Vagina (tissue), 2 donors: ENCODE measurements around the gene ZNF559. TPM values are rescaled to one million over a fixed set of nuclear protein-coding genes. Genes with fewer than 3 reads are reported as not detected.

Experiments used
- DNase-seq, 2 donors: peaks; one replicate each; pipeline ENCODE4 v3.0.0-alpha.2; 2017; ENCODE audit errors: extremely low spot score in 2 of 2
- H3K27ac ChIP-seq: fragments of 200-600 bp; sonication (generic); one replicate; pipeline ENCODE4 v1.5.1; 2019
- H3K27me3 ChIP-seq: fragments of 200-600 bp; sonication (generic); one replicate; pipeline ENCODE4 v1.5.1; 2019
- H3K36me3 ChIP-seq, 2 donors: fragments of 200-600 bp; sonication (generic); one replicate each; pipeline ENCODE4 v1.5.1; 2017 to 2019
- H3K4me1 ChIP-seq: fragments of 200-600 bp; sonication (generic); one replicate; pipeline ENCODE4 v1.5.1; 2019
- H3K4me3 ChIP-seq, 2 donors: fragments of 200-600 bp; sonication (generic); 1 replicate in 1 of 2; 2 replicates in 1 of 2; pipeline ENCODE4 v1.5.1; 2016 to 2019
- H3K9me3 ChIP-seq: fragments of 200-600 bp; sonication (generic); one replicate; pipeline ENCODE4 v1.5.1; 2019
- POLR2A ChIP-seq, 2 donors: fragments of 450-650 bp; IDR thresholded peaks; one replicate each; pipeline ENCODE4 v1.6.1; 2017; ENCODE audit warnings: antibody characterized with exemption in 2 of 2, mild to moderate bottlenecking in 2 of 2, moderate library complexity in 2 of 2
- POLR2AphosphoS5 ChIP-seq, 2 donors: sonication (generic); formaldehyde crosslinking; IDR thresholded peaks; one replicate each; pipeline ENCODE4 v1.9.0; 2017; ENCODE audit warnings: antibody characterized with exemption in 2 of 2, mild to moderate bottlenecking in 2 of 2, low read depth in 1 of 2; ENCODE audit not compliant: insufficient read depth in 1 of 2
- intact Hi-C: fragments of 100-400 bp; cut with DNase I; formaldehyde crosslinking; loops from one replicate; pipeline ENCODE4 v1.15.1; 2023
- total RNA-seq: library from RNA; depleted of rRNA; stranded (reverse); fragments of >200 nt; gene quantifications from one replicate; pipeline ENCODE4 v1.2.3, GENCODE V29; 2016
- TF ChIP-seq, protein P1 (sequence below), 3 experiments: fragments of 450-650 bp in 2 of 3; fragments of 200-600 bp in 1 of 3; sonication (generic) in 1 of 3; IDR thresholded peaks; one replicate each; pipeline ENCODE4 v1.5.1; 2017 to 2019; ENCODE audit warnings: antibody characterized with exemption in 3 of 3, mild to moderate bottlenecking in 2 of 3, moderate library complexity in 2 of 3

Gene ZNF559
- total RNA-seq, 1 donor from 2014 or later: 23.1 TPM

DNA sequence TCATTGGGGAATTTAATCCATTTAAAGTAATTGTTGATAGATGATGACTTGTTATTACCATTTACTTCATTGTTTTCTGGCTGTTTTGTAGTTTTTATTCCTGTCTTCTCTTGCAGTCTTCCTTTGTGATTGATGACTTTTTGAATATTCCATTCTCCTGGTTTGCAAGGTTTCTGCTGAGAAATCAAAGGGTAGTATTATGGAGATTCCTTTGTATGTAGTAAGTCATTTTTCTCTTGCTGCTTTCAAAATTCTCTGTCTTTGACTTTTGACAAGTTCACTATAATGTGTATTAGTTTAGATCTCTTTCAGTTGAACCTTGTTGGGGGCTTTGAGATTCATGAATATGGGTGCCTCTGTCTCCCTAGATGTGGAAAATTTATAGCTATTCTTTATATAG, 6.0 kb downstream of the ZNF559 start:
- TF ChIP-seq POLR2A (IDR thresholded peaks at IDR 0.05): no peak
- no peak for TF ChIP-seq POLR2AphosphoS5 (IDR thresholded peaks at IDR 0.05; ENCODE audit: insufficient read depth in 1 of 2, low read depth in 1 of 2)
- TF ChIP-seq, protein P1, sequence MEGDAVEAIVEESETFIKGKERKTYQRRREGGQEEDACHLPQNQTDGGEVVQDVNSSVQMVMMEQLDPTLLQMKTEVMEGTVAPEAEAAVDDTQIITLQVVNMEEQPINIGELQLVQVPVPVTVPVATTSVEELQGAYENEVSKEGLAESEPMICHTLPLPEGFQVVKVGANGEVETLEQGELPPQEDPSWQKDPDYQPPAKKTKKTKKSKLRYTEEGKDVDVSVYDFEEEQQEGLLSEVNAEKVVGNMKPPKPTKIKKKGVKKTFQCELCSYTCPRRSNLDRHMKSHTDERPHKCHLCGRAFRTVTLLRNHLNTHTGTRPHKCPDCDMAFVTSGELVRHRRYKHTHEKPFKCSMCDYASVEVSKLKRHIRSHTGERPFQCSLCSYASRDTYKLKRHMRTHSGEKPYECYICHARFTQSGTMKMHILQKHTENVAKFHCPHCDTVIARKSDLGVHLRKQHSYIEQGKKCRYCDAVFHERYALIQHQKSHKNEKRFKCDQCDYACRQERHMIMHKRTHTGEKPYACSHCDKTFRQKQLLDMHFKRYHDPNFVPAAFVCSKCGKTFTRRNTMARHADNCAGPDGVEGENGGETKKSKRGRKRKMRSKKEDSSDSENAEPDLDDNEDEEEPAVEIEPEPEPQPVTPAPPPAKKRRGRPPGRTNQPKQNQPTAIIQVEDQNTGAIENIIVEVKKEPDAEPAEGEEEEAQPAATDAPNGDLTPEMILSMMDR (IDR thresholded peaks at IDR 0.05): no peak
- H3K27me3 ChIP-seq: no peaks in the 10 kb centered on the region
- H3K4me1 ChIP-seq: peaks cover 2% of the 10 kb centered on the region
- H3K36me3 ChIP-seq: peaks cover 0 to 73% of the 10 kb centered on the region in 2 donors
- peaks cover 57% of the 10 kb centered on the region for H3K9me3 ChIP-seq
- H3K4me3 ChIP-seq: no peak overlapping the region
- no peak for DNase-seq
- intact Hi-C loops: no loop called here
- H3K27ac ChIP-seq: no peak overlapping the region

GRCh38 chr19:9342610-9343304, 18.8 kb downstream of the ZNF559 start:
- no peak for DNase-seq
- Histone ChIP-seq H3K36me3 (peaks cover 11 to 88% of the 10 kb centered on the region in 2 donors), H3K9me3 (peaks cover 87% of the 10 kb centered on the region), H3K4me1 (no peaks in the 10 kb centered on the region), H3K4me3 (no peak overlapping the region), H3K27me3 (no peaks in the 10 kb centered on the region), H3K27ac (no peak overlapping the region)
- intact Hi-C loops: no loop called here
- TF ChIP-seq POLR2A (IDR thresholded peaks at IDR 0.05) (no peak), POLR2AphosphoS5 (IDR thresholded peaks at IDR 0.05; ENCODE audit: insufficient read depth in 1 of 2, low read depth in 1 of 2) (no peak)
- TF ChIP-seq, protein P1 (IDR thresholded peaks at IDR 0.05): no peak

DNA sequence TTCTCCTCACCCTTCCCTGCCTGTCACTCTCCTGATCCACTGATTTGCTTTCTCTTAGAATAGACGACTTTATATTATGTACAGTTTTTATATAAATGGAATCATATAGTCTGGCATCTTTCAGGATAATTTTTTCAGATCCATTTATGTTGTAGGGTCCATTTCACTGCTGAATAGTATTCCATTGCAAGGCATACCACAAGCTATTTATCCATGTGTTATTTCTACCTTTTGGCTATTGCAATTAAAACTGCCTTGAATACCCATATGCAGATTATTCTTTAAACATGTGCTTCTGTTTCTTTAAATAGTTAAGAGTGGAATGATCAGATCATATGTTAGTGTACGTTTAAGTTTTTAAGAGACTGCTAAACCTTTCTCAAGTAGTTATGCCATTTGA, 21.0 kb downstream of the ZNF559 start:
- Histone ChIP-seq H3K9me3 (peaks cover 84% of the 10 kb centered on the region), H3K4me1 (no peaks in the 10 kb centered on the region), H3K36me3 (peaks cover 11 to 82% of the 10 kb centered on the region in 2 donors), H3K27ac (no peak overlapping the region), H3K4me3 (no peak overlapping the region), H3K27me3 (no peaks in the 10 kb centered on the region)
- intact Hi-C loops: no loop called here
- TF ChIP-seq, protein P1 (IDR thresholded peaks at IDR 0.05): no peak
- TF ChIP-seq POLR2A (IDR thresholded peaks at IDR 0.05) (no peak), POLR2AphosphoS5 (IDR thresholded peaks at IDR 0.05; ENCODE audit: insufficient read depth in 1 of 2, low read depth in 1 of 2) (no peak)
- DNase-seq: no peak

GRCh38 chr19:9348253-9348652, 24.3 kb downstream of the ZNF559 start:
- DNase-seq: no peak

GRCh38 chr19:9348671-9349070, 24.7 kb downstream of the ZNF559 start:
- H3K9me3 ChIP-seq: peaks cover 72% of the 10 kb centered on the region
- no peaks in the 10 kb centered on the region for H3K4me1 ChIP-seq
- DNase-seq: no peak
- peaks cover 1 to 54% of the 10 kb centered on the region in 2 donors for H3K36me3 ChIP-seq
- intact Hi-C loops: no loop called here
- no peak overlapping the region for H3K4me3 ChIP-seq
- no peak overlapping the region for H3K27ac ChIP-seq
- TF ChIP-seq POLR2A (IDR thresholded peaks at IDR 0.05) (no peak), POLR2AphosphoS5 (IDR thresholded peaks at IDR 0.05; ENCODE audit: insufficient read depth in 1 of 2, low read depth in 1 of 2) (no peak)
- TF ChIP-seq, protein P1 (IDR thresholded peaks at IDR 0.05): no peak
- no peaks in the 10 kb centered on the region for H3K27me3 ChIP-seq

More at GRCh38 chr19:9348253-9348652, 24.3 kb downstream of the ZNF559 start:
- no peak overlapping the region for H3K4me3 ChIP-seq
- no peaks in the 10 kb centered on the region for H3K27me3 ChIP-seq
- no peak overlapping the region for H3K27ac ChIP-seq
- intact Hi-C loops: no loop called here
- no peaks in the 10 kb centered on the region for H3K4me1 ChIP-seq
- TF ChIP-seq, protein P1 (IDR thresholded peaks at IDR 0.05): no peak
- TF ChIP-seq POLR2AphosphoS5 (IDR thresholded peaks at IDR 0.05; ENCODE audit: insufficient read depth in 1 of 2, low read depth in 1 of 2): no peak
- no peak for TF ChIP-seq POLR2A (IDR thresholded peaks at IDR 0.05)
- peaks cover 72% of the 10 kb centered on the region for H3K9me3 ChIP-seq
- H3K36me3 ChIP-seq: peaks cover 3 to 58% of the 10 kb centered on the region in 2 donors
